NCI-H1417 treated with DMSO at 0.1 percent for 48 hours (cell line): Measurements from ENCODE around the gene TAMM41.
"Not testable (repeated sequence)": the region's sequence is repeated elsewhere in the genome, so short reads cannot be mapped to it uniquely, and the experiment has no call there.

Source experiments
- DNase-seq: peaks from one replicate; lab custom pipeline; 2025; lab: John Stamatoyannopoulos, UW

TAMM41 gene

GRCh38 chr3:11764931-11765363, 81.7 kb downstream of the TAMM41 start:
- no peak for DNase-seq

GRCh38 chr3:11759996-11760395, 86.7 kb downstream of the TAMM41 start:
- DNase-seq = no peak

- no peak for DNase-seq
Measured at GRCh38 chr3:11757929-11758328, 88.8 kb downstream of the TAMM41 start.

- DNase-seq = no peak
Measured at GRCh38 chr3:11757441-11757875, 89.2 kb downstream of the TAMM41 start.

- DNase-seq = no peak
Measured at GRCh38 chr3:11755276-11755675, 91.4 kb downstream of the TAMM41 start.

- DNase-seq = not testable (repeated sequence)
Measured at GRCh38 chr3:11752254-11752653, 94.4 kb downstream of the TAMM41 start.

- not testable (repeated sequence) for DNase-seq
Measured at GRCh38 chr3:11748306-11748705, 98.4 kb downstream of the TAMM41 start.
